ENCODE measurements around the gene RBSN.

DNA sequence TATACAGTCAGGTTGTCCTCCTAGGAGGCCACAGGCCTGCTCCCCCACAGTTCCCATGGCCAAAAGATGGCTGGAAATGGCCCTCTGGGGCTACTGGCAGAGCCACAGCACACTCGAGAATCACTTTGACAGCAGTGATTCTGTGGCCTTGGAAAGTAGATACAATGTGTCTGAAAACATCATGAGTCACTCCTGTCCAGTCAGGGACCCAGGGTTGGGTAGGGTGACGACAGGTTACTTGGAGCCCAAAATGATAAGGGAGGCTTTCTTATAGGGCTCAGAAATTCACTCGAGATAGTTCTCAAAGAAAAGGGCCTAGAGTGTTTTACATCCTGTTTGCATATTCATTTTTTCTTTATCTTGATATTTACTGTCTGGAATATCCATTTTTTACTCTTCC is 58.1 kb downstream of the RBSN start:
- TF ChIP-seq CTCF (conservative IDR thresholded peaks at IDR 0.05; ENCODE audit: low read depth in 2 of 2) = no peak
- no peak for TF ChIP-seq EZH2phosphoT487 (IDR thresholded peaks at IDR 0.05; ENCODE audit: unreplicated experiment)
- no peak for TF ChIP-seq ZNF331 (CRISPR knock-in tag; IDR thresholded peaks at IDR 0.05; ENCODE audit: low read depth)
- no peak for TF ChIP-seq REST (IDR thresholded peaks at IDR 0.05; ENCODE audit: unreplicated experiment)
- TF ChIP-seq POLR2AphosphoS5 (IDR thresholded peaks at IDR 0.05; ENCODE audit: low read depth) = no peak
- TF ChIP-seq EZH2 (IDR thresholded peaks at IDR 0.05; ENCODE audit: low read depth, unreplicated experiment) = no peak
- no peak for TF ChIP-seq CREB1 (CRISPR knock-in tag; IDR thresholded peaks at IDR 0.05; ENCODE audit: low read depth)
- no peak for TF ChIP-seq JUNB (IDR thresholded peaks at IDR 0.05; ENCODE audit: unreplicated experiment)
- TF ChIP-seq NANOG (IDR thresholded peaks at IDR 0.05; ENCODE audit: borderline replicate concordance) = no peak
- no peak for TF ChIP-seq ZNF114 (CRISPR knock-in tag; IDR thresholded peaks at IDR 0.05)
- no peak for TF ChIP-seq STAT1 (IDR thresholded peaks at IDR 0.05; ENCODE audit: unreplicated experiment)
- TF ChIP-seq, protein P1, sequence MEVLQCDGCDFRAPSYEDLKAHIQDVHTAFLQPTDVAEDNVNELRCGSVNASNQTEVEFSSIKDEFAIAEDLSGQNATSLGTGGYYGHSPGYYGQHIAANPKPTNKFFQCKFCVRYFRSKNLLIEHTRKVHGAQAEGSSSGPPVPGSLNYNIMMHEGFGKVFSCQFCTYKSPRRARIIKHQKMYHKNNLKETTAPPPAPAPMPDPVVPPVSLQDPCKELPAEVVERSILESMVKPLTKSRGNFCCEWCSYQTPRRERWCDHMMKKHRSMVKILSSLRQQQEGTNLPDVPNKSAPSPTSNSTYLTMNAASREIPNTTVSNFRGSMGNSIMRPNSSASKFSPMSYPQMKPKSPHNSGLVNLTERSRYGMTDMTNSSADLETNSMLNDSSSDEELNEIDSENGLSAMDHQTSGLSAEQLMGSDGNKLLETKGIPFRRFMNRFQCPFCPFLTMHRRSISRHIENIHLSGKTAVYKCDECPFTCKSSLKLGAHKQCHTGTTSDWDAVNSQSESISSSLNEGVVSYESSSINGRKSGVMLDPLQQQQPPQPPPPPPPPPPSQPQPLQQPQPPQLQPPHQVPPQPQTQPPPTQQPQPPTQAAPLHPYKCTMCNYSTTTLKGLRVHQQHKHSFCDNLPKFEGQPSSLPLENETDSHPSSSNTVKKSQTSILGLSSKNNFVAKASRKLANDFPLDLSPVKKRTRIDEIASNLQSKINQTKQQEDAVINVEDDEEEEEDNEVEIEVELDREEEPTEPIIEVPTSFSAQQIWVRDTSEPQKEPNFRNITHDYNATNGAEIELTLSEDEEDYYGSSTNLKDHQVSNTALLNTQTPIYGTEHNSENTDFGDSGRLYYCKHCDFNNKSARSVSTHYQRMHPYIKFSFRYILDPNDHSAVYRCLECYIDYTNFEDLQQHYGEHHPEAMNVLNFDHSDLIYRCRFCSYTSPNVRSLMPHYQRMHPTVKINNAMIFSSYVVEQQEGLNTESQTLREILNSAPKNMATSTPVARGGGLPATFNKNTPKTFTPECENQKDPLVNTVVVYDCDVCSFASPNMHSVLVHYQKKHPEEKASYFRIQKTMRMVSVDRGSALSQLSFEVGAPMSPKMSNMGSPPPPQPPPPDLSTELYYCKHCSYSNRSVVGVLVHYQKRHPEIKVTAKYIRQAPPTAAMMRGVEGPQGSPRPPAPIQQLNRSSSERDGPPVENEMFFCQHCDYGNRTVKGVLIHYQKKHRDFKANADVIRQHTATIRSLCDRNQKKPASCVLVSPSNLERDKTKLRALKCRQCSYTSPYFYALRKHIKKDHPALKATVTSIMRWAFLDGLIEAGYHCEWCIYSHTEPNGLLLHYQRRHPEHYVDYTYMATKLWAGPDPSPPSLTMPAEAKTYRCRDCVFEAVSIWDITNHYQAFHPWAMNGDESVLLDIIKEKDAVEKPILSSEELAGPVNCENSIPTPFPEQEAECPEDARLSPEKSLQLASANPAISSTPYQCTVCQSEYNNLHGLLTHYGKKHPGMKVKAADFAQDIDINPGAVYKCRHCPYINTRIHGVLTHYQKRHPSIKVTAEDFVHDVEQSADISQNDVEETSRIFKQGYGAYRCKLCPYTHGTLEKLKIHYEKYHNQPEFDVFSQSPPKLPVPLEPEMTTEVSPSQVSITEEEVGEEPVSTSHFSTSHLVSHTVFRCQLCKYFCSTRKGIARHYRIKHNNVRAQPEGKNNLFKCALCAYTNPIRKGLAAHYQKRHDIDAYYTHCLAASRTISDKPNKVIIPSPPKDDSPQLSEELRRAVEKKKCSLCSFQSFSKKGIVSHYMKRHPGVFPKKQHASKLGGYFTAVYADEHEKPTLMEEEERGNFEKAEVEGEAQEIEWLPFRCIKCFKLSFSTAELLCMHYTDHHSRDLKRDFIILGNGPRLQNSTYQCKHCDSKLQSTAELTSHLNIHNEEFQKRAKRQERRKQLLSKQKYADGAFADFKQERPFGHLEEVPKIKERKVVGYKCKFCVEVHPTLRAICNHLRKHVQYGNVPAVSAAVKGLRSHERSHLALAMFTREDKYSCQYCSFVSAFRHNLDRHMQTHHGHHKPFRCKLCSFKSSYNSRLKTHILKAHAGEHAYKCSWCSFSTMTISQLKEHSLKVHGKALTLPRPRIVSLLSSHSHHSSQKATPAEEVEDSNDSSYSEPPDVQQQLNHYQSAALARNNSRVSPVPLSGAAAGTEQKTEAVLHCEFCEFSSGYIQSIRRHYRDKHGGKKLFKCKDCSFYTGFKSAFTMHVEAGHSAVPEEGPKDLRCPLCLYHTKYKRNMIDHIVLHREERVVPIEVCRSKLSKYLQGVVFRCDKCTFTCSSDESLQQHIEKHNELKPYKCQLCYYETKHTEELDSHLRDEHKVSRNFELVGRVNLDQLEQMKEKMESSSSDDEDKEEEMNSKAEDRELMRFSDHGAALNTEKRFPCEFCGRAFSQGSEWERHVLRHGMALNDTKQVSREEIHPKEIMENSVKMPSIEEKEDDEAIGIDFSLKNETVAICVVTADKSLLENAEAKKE (CRISPR knock-in tag; IDR thresholded peaks at IDR 0.05) = no peak

Data from GM23338 (cell line).